Neuronal stem cell (in vitro differentiated cells): ENCODE measurements around the gene FBXO42.

ENCODE experiments used
- DNase-seq: peaks from one replicate; pipeline ENCODE4 v3.0.0-alpha.2; 2013; ENCODE audit warnings: low spot score
- H2AFZ ChIP-seq: one replicate; pipeline ENCODE4 v1.6.1; 2013; ENCODE audit warnings: mild to moderate bottlenecking, low read length, inconsistent platforms
- H2AK5ac ChIP-seq: 2 replicates; pipeline ENCODE4 v1.6.1; 2013; ENCODE audit warnings: low read depth, mild to moderate bottlenecking, inconsistent platforms, low read length, moderate library complexity, mixed read lengths
- H2BK120ac ChIP-seq: 2 replicates; pipeline ENCODE4 v1.6.1; 2013; ENCODE audit warnings: low read depth, mild to moderate bottlenecking, inconsistent platforms, low read length, moderate library complexity, mixed read lengths
- H2BK12ac ChIP-seq: one replicate; pipeline ENCODE4 v1.6.1; 2013; ENCODE audit warnings: low read length, inconsistent platforms
- H2BK15ac ChIP-seq: 2 replicates; pipeline ENCODE4 v1.6.1; 2013; ENCODE audit warnings: mild to moderate bottlenecking, low read length, inconsistent platforms, mixed read lengths
- H2BK5ac ChIP-seq: one replicate; pipeline ENCODE4 v1.6.1; 2013; ENCODE audit warnings: inconsistent platforms, mild to moderate bottlenecking, low read length, moderate library complexity
- H3K14ac ChIP-seq: one replicate; pipeline ENCODE4 v1.6.1; 2013; ENCODE audit warnings: low read length, inconsistent platforms
- H3K18ac ChIP-seq: 2 replicates; pipeline ENCODE4 v1.6.1; 2013; ENCODE audit warnings: low read length, inconsistent platforms
- H3K23ac ChIP-seq: 2 replicates; pipeline ENCODE4 v1.6.1; 2013; ENCODE audit warnings: low read depth, mild to moderate bottlenecking, mixed read lengths, low read length, inconsistent platforms; ENCODE audit not compliant: poor library complexity
- H3K27ac ChIP-seq: replicated peaks from 3 replicates; pipeline ENCODE4 v1.5.1; 2013; ENCODE audit warnings: low read length, inconsistent platforms
- H3K27me3 ChIP-seq, 3 experiments: 2 replicates each; pipeline ENCODE4 v1.6.1; 2013; ENCODE audit warnings: low read length in 3 of 3, mild to moderate bottlenecking in 2 of 3, inconsistent platforms in 1 of 3, low read depth in 1 of 3, mixed read lengths in 1 of 3, moderate library complexity in 1 of 3; ENCODE audit not compliant: control insufficient read depth in 3 of 3, insufficient read depth in 3 of 3
- H3K36me3 ChIP-seq, 2 donors: replicated peaks in 1 of 2; 2 replicates each; pipeline ENCODE4 v1.6.1; 2013; ENCODE audit warnings: low read length in 2 of 2; ENCODE audit not compliant: control insufficient read depth in 2 of 2, insufficient read depth in 2 of 2
- H3K4ac ChIP-seq: 2 replicates; pipeline ENCODE4 v1.6.1; 2013; ENCODE audit warnings: inconsistent platforms, mild to moderate bottlenecking, low read length, moderate library complexity
- H3K4me1 ChIP-seq, 2 donors: 1 replicate in 1 of 2; 2 replicates in 1 of 2; pipeline ENCODE4 v1.6.1; 2013; ENCODE audit warnings: low read length in 2 of 2, low read depth in 1 of 2; ENCODE audit not compliant: control insufficient read depth in 2 of 2, insufficient read depth in 1 of 2
- H3K4me2 ChIP-seq: one replicate; pipeline ENCODE4 v1.6.1; 2013; ENCODE audit warnings: mild to moderate bottlenecking, low read length, inconsistent platforms; ENCODE audit not compliant: insufficient read depth, poor library complexity, severe bottlenecking
- H3K4me3 ChIP-seq, 2 donors: 2 replicates each; pipeline ENCODE4 v1.5.1; 2013; ENCODE audit warnings: low read length in 2 of 2, mild to moderate bottlenecking in 2 of 2, inconsistent platforms in 1 of 2, moderate library complexity in 1 of 2
- H3K79me1 ChIP-seq: one replicate; pipeline ENCODE4 v1.6.1; 2013; ENCODE audit warnings: low read depth, mild to moderate bottlenecking, inconsistent platforms, low read length, moderate library complexity
- H3K9ac ChIP-seq: one replicate; pipeline ENCODE4 v1.6.1; 2013; ENCODE audit warnings: mild to moderate bottlenecking, low read depth, low read length, inconsistent platforms; ENCODE audit not compliant: poor library complexity
- H3K9me3 ChIP-seq, 2 donors: replicated peaks in 1 of 2; 2 replicates each; pipeline versions ENCODE3 to v1.6.1; 2013; ENCODE audit warnings: low read length in 2 of 2, mild to moderate bottlenecking in 2 of 2, inconsistent platforms in 1 of 2, low read depth in 1 of 2, mixed read lengths in 1 of 2, moderate library complexity in 1 of 2; ENCODE audit not compliant: control insufficient read depth in 2 of 2, insufficient read depth in 1 of 2
- H4K8ac ChIP-seq: one replicate; pipeline ENCODE4 v1.6.1; 2013; ENCODE audit warnings: low read depth, mild to moderate bottlenecking, inconsistent platforms, low read length, moderate library complexity
- H4K91ac ChIP-seq: one replicate; pipeline ENCODE4 v1.6.1; 2013; ENCODE audit warnings: low read length, low read depth, mild to moderate bottlenecking, inconsistent platforms; ENCODE audit not compliant: poor library complexity
- WGBS, 2 donors: extraction: QIAGEN DNeasy Blood & Tissue Kit; methylation state at CpG; one replicate each; pipeline ENCODE4 v1.1.7; 2013; ENCODE audit warnings: missing lambda C conversion rate in 2 of 2, mixed read lengths in 1 of 2; ENCODE audit not compliant: insufficient read length in 2 of 2, insufficient replicate concordance in 1 of 2; ENCODE audit errors: extremely low coverage in 2 of 2; 5-methylcytosine and 5-hydroxymethylcytosine counted together

FBXO42 gene

DNA sequence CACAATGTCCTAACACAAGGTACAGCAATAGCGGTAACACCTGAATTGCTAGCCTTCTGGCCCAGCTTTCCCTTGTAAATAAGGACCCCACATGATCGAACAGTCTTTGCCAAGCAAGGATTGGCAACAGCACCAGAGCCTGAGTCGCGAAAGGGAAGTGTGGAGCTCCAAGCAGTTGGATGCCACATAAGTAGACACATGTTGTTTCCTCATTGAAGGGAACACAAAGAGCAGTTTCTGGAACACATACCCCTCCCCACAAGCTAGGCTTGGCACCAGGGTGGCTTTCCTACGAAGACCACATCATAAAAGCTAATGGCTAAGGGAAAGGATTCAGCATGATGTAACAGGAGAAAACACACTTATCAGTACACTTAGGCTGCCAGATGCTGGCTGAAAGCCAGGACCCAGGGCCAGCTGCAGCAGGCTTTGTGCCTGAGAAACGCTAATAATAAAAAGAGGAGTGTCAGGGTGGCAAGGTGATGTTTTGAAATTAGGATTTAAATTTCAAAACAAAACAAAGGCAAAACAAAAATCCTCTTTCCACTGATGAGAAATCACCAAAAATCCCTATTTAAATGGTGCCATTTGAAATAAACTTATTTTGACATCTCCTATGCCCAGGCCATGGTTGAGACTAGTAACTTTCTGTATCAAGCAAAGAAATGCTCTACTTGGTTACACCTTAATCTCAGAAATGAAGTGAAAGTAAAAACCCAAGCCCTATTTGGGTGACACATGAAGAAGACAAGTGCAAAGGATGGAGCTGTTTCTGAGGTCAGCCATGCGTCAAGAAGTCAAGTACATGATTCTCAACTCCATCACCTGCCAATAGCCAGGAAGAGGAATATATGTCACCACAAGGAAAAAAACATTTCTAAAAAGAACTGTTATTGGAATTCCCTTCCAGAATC, 103.4 kb downstream of the FBXO42 start:
- Histone ChIP-seq H3K4me1 (peaks cover 3% of the 10 kb centered on the region in 2 donors), H2BK120ac (no peak overlapping the region), H3K36me3 (peaks cover 19 to 79% of the 10 kb centered on the region in 2 donors), H3K4ac (no peak overlapping the region), H3K14ac (no peak overlapping the region), H4K8ac (no peak overlapping the region), H3K9me3 (no peaks in the 10 kb centered on the region), H2AFZ (no peak overlapping the region), H4K91ac (no peak overlapping the region), H2BK12ac (no peak overlapping the region), H3K9ac (no peak overlapping the region), H2AK5ac (no peak overlapping the region), H2BK5ac (no peak overlapping the region), H3K23ac (no peak overlapping the region), H3K27ac (no peak overlapping the region), H2BK15ac (no peak overlapping the region), H3K4me3 (no peak overlapping the region), H3K27me3 (no peaks in the 10 kb centered on the region), H3K79me1 (no peaks in the 10 kb centered on the region), H3K4me2 (no peak overlapping the region), H3K18ac (no peak overlapping the region)
- no CpG with 5 or more reads among the region's 7 CpGs for WGBS, 2 donors
- no peak for DNase-seq

DNA sequence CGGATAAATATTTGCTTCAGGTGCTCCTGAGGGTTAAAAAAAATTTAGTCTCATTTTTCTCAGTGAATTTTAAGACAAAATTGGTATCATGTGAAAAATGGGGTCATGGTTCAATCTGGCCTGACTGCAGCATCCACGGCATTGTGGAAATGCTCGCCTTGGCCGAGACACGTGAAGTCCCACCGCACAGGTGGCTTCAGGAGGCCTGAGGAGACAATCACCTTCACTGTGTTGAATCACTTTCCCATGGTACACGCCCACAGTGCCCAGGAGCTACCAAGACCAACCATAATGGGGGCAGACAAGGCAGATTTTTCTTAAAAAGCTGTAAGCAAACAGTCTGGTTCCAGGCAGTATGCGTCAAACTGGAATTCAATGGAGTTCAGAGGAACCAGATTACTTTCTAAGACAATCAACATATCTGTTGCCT, 104.3 kb downstream of the FBXO42 start:
- no peak overlapping the region for H3K9ac ChIP-seq
- peaks cover 19 to 72% of the 10 kb centered on the region in 2 donors for H3K36me3 ChIP-seq
- H3K14ac ChIP-seq: no peak overlapping the region
- no peak overlapping the region for H3K23ac ChIP-seq
- no peak overlapping the region for H3K18ac ChIP-seq
- no peaks in the 10 kb centered on the region for H3K79me1 ChIP-seq
- no peak overlapping the region for H3K27ac ChIP-seq
- WGBS, 2 donors: no CpG with 5 or more reads among the region's 8 CpGs
- no peak overlapping the region for H4K91ac ChIP-seq
- H3K4me1 ChIP-seq: peaks cover 3 to 5% of the 10 kb centered on the region in 2 donors
- H3K4ac ChIP-seq: no peak overlapping the region
- no peaks in the 10 kb centered on the region for H3K9me3 ChIP-seq
- H2AFZ ChIP-seq: no peak overlapping the region
- no peak overlapping the region for H3K4me2 ChIP-seq
- H2BK12ac ChIP-seq: no peak overlapping the region
- DNase-seq: no peak
- H2BK120ac ChIP-seq: no peak overlapping the region
- H4K8ac ChIP-seq: no peak overlapping the region
- H2BK15ac ChIP-seq: no peak overlapping the region
- H2BK5ac ChIP-seq: no peak overlapping the region
- no peak overlapping the region for H2AK5ac ChIP-seq
- H3K27me3 ChIP-seq: no peaks in the 10 kb centered on the region
- no peak overlapping the region for H3K4me3 ChIP-seq

DNA sequence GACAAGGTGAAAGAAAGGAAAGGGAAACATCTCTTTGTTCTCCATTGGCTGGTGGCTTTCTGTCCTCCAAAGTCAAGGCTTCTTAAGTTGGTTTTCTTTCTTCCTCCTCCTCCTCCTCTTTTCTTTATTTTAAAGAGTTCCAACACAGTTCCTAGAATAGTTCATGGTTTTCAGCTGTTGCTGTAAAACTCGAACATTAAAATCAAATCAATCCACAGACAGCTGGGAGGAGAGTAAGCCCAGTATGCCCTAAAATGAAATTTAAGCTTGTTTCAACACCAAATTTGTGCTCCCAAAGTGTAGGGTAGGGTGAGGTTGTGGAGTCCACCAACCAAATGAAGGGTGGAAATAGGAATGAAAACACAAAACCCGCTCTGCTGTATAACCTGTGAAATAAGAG, 104.8 kb downstream of the FBXO42 start:
- Histone ChIP-seq H3K27ac (no peak overlapping the region), H3K9me3 (no peaks in the 10 kb centered on the region)
- no CpG with 5 or more reads among the region's 2 CpGs for WGBS, 2 donors

DNA sequence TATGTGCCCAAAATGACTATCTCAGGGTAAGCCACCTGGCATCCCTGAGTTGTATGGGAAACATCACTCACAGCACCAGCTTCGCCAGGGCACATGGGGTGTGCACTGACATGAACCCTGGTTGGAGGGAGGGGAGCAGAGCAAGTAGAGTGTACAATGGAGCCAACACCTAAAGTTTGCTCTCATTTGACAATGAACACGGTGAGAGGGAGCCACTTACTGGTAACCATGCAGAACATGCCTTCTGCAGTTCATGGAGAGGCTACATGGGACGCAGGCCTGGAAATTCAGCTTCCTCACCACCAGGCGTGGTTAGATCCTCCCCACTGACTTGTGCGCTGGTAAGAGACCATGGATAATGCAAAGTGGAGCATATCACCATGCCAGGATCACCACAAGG, 105.3 kb downstream of the FBXO42 start:
- Histone ChIP-seq H2AFZ (no peak overlapping the region), H3K27ac (no peak overlapping the region), H4K91ac (no peak overlapping the region), H2AK5ac (no peak overlapping the region), H3K4me2 (no peak overlapping the region), H3K9ac (no peak overlapping the region), H2BK120ac (no peak overlapping the region), H3K79me1 (no peaks in the 10 kb centered on the region), H3K14ac (no peak overlapping the region), H3K23ac (no peak overlapping the region), H3K18ac (no peak overlapping the region), H3K27me3 (no peaks in the 10 kb centered on the region), H3K4me3 (no peak overlapping the region), H3K36me3 (peaks cover 16 to 61% of the 10 kb centered on the region in 2 donors), H4K8ac (no peak overlapping the region), H3K4ac (no peak overlapping the region), H2BK5ac (no peak overlapping the region), H2BK12ac (no peak overlapping the region), H2BK15ac (no peak overlapping the region), H3K4me1 (peaks cover 3 to 6% of the 10 kb centered on the region in 2 donors), H3K9me3 (no peaks in the 10 kb centered on the region)
- no CpG with 5 or more reads among the region's 5 CpGs for WGBS, 2 donors
- DNase-seq: no peak

More for the DNA sequence above, 104.8 kb downstream of the FBXO42 start:
- Histone ChIP-seq H3K27me3 (no peaks in the 10 kb centered on the region), H2BK12ac (no peak overlapping the region), H3K79me1 (no peaks in the 10 kb centered on the region), H3K36me3 (peaks cover 19 to 66% of the 10 kb centered on the region in 2 donors), H2BK120ac (no peak overlapping the region), H3K14ac (no peak overlapping the region), H2AFZ (no peak overlapping the region), H4K8ac (no peak overlapping the region), H2BK15ac (no peak overlapping the region), H3K4me3 (no peak overlapping the region), H4K91ac (no peak overlapping the region), H2BK5ac (no peak overlapping the region), H3K23ac (no peak overlapping the region), H2AK5ac (no peak overlapping the region), H3K4me2 (no peak overlapping the region), H3K4me1 (peaks cover 3 to 6% of the 10 kb centered on the region in 2 donors), H3K4ac (no peak overlapping the region), H3K9ac (no peak overlapping the region), H3K18ac (no peak overlapping the region)
- no peak for DNase-seq
